ENCODE measurements around the gene LFNG.

The LFNG gene

DNA sequence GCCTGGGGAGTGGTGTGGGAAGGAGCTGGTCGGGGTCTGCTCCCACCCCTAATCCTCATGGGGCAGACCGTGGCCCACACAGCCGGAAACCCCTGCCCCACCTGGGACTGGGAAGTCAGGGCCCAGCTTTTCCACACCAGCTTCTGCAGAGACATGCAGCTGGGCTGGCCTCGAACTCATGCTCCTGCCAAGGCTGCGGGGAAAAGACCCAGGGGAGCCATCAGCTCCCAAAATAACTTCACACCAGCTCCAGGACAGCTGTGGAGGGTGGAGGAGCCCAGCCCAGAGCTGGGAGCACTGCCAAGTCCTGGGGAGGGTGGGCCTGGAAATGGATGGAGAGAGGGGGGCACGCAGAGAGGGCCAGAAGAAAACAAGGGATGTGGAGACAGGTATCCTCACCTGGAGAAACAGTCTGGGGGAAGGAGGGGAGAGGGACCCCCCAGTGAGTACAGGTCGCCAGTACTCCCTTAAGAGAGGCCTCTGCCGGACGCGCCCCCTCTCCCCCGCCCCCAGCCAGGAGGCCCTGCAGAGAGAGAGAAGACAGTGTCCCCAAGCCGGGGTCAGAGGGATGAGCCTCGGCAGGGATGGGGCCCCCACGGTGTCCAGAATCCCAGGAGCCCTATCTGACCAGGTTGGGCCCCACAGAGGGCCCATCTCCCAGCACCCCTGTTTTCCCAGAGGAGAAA lies 31.8 kb upstream of the LFNG start:
- no peak for DNase-seq

DNA sequence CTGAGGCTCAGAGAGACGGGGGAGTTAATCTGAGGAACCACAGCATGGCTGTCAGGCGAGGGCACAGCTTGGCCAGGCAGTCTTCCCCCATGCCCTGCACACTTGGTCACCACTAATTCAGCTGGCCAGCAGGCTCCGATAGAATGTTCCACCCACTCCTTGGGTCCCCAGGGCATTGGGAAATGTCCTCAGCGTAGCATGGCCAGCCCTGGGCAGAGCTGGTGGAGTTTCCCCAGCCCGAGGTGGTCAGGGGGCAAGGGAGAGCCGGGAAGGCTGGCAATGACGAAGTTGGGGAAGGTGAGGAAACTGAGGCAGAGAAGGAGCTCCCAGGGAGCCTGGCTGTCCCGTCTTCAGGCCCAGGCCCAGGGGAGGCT lies 31.3 kb upstream of the LFNG start:
- no peak for DNase-seq

DNA sequence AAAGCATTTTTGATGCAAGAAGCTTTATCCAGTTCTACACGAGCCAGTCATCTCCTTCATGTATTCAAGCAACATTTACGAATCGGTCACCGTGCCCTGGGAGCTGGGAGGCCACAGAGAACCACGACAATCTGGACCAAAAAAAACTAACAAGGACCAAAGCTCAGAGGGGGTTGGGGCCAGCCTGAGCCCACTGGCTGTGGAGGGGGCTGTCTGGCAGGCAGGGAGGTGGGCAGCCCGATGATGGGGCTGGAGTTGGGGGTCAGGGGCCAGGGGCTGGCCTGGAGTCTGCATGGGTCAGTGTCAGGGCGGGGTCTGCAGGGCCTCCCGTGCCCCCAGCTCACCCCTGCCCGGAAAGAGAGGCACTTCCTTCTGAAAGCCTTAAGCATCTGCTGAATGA lies 30.9 kb upstream of the LFNG start:
- no peak for DNase-seq

DNA sequence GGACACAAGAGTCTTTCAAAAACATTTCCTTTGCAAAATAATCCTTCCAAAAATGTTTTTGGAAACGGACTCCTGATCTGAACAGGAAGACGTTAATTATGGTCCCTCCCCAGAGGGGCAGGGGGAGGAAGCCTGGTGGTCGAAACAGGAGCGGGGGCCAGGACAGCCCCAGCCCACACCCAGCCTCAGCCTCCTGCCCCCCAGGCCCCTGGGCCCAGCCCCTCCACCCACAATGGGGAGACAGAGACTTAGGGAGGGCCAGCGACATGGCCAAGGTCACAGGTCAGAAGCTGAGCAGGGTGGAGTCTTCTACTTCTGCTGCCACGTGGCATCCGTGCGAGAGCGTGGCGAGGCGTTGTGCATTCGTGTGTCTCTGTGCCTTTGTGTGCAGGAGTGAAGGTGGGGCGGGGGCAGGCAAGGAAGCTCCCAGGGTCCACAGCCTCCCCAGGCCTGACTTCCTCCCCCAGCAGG lies 29.4 kb upstream of the LFNG start:
- no peak for DNase-seq

DNA sequence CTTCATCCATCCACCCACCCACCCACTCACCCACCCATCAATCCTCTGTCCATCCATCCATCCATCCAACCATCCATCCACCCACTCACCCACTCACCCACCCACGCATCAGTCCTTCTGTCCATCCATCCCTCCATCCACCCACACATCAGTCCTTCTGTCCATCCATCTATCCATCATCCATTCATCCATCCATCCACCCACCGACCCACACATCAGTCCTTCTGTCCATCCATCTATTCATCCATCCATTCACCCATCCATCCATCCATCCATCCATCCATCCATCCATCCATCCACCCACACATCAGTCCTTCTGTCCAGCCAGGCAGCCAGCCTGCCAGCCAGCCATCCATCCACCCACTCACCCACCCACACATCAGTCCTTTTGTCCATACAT lies 27.5 kb upstream of the LFNG start:
- DNase-seq: no peak

DNA sequence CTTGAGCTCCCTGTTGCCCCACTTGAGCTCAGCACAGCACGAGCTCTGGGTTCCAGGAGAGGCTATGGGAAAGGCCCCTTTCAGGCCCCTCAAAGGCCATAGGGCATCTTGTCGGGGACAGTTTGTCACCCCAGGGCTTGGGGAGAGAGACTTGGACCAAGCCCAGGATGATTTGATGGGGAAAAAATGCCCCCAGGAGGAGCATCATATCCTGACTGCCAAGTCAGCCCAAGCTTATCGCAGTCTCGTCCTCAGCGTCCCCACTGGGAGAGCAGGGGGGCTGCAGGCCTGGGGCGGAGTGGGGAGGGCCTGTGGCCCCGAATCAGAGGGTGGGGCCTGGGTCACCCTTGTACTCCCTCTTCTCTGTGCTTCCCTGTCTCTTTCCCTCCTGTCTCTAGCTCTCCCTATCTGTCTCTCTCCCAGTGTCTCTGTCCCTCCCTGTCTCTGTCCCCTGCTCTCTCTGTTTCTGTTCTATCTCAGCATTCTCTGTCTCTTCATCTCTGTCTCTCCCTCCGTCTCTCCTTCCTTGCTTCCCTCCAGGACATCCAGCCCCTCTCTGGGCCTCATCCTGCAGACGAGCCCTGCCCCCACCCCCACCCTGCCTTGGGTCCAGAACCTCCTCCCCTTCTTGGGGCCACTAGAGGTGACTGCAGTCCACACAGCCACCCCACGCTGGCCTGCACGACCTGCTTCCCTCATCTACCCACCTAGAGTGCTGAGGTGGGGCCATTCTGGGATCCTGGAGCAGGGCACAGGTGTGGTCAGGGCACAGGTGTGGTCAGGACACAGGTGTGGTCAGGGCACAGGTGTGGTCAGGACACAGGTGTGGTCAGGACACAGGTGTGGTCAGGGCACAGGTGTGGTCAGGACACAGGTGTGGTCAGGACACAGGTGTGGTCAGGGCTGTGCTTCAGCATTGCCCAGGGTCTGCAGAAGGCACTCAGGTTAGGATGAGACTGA lies 26.1 kb upstream of the LFNG start:
- no peak for DNase-seq

DNA sequence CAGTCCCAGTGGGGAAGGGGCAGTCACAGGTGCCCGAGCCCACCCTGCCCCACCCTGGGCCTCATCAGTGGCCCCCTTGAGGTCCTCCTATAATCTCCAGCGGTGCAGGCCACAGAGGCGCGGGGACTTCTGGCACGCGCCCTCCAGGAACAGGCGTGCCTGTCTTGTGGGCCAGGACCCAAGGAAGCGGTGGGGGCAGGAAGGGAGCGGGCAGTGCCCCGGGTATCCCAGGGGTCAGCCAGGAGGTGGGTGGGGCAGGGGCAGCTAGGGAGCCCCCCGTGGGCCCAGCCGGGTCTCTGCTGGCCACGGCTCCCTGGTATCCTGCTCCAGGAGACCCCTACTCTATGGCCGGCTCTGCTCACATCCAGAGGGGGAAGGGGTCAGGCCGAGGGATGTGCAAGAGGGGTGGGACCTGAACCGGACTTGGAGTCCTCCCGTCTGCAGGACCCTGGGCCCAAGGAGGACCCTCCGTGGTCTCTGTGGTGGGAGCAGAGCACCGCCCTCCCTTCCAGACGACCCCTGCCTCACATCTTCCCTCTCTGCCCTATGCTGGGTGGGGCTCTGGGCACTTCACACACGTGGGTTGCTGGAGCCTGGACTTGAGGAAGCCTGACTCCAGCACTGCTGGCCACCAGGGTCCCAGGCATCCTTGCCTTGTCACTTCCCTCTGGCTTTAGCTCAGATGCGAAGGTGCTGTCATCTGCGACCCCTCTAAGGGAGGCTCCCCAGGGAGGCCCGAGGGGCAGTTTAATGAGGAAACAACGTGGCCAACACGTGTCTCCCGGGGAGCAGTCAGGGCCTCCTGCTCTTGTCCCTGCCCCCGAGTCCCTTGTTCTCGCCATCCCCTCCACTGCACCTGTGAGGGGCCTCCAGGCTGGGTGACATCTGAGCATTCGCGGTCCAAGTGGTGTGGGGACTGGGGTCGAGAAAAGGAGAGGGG lies 25.1 kb upstream of the LFNG start:
- DNase-seq: no peak

DNA sequence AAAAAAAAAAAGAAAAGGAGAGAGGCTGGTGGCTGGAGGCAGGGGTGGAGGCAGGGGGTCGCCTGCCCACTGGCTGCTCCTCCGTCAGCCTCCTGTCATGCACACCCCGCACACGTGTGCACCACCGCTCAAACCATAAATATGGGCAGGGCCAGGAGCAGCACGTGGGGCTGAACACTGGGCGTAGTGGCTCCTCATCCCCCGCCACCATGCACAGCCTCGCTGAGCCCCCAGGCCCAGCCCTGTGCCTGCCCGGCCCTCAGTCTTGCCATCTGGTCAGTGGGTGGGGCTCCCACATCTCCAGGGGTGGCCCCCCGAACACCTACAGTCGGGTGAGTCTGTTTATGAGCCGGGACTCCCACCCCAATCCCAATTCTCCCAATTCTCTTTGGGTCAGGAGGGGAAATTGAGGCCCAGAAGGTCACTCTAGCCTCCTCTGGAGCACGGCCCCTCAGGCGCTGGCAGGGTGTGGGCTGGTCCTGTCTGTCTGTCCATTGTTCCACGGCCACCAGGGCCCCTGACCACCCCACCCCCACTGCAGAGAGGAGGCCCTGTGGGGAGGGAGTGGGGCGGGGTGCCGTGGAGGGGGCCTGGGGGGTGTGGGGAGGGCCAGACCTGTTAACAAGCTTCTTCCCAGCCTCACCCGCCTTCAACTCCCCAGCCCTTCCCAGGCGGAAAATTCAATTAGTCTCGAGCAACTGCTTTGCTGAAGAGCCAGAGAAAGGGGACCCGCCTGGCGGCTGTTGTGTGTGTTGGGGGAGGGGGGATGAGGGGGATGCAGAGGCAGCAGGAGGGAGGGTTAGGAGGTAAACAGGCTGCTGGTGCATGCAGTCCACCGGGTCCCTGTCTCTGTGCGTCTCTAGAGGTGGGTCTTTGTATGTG lies 23.9 kb upstream of the LFNG start:
- no peak for DNase-seq

DNA sequence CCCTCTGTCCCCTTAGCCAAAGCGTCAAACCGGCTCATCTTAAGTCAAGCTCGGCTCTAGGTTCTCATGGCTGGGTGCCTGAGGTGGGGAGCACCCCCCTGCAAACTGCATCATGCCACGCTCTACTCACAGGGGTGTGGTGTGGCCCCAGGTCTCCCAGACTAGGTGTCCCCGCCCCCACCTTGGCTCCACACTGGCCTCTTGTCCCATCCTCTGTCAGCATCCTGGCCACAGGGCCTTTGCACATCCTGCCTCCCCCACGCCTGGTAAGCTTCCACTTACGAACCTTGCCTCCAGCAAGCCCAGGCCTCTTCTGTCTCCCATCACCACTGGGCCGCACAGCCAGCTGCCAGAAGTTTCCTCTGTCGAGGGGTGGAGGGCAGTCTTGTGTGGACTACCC lies 23.2 kb upstream of the LFNG start:
- DNase-seq: no peak

DNA sequence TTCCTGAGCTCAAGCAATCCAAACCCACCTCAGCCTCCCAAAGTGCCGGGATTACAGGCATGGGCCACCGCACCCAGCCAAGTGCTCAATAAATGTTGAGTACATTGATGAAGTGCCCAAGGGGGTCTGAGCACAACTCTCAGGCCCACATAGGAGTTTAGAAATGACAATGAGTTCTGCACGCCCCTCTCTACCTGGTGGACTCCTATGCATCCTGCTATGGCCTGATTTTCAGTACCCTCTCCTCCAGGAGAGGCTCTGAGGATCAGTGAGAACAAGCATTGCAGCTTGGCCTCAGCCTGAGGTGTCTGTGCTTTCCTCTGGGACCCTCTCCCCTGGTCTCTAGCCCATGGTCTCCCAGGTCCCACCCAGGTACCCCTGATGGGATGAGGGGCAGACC lies 22.5 kb upstream of the LFNG start:
- DNase-seq: no peak

DNA sequence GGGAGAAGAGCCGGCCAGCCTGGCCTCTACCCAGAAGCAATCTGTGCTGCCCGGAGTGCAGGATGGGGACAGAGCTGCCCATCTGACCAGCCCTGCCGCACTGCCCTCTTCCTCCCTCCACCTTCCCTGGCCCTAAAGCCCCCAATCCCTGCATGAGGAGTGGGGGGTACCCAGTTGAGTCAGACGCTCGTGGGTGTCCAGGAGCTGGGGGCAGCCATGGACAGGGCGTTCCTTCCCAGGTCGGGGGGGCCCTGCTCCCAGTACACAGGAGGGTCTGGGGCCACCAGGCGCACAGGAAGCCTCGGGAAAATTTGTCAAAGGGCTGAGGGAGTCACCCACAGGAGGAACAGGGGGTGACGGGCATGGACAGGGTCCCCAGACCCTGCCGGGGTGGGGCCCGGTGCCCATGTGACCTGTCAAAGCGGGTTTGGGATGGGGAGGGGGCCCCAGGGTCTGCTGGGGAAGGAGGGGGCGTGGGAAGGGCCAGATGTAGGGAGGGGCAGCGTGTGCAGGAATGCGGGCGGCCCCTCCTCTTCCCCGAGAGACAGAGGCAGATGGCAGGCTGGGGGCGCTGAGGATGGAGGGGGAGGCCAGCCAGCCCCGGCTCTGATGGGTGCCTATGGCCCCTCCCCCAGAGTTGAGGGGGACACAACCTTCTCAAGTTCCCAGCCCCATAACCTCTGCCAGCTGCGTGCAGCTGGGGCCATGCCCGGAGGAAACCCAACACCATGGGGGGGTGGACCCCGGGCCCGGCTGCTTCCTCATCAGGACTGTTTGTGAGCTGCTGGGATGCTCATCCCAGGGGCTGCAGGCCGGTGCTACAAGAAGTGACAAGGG lies 21.9 kb upstream of the LFNG start:
- DNase-seq: no peak

DNA sequence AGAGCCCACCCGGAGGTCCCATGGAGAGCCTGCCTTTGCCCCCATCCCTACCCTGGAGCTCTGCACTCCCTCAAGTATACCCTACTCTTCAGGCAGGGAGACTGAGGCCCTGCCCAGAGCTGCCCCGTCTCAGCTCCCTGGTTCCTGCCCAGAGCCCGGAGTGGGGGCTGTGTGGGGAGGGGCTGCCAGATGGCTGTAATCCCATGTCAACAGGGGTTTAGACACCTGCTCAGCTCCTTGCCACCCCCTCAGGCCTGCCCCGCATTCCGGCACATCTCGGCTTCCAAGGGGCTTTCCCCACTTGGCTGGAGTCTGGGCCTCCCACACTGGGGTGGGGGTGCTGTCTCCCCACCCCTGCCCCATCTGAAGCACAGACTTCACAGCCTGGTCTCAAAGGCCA lies 20.9 kb upstream of the LFNG start:
- DNase-seq: no peak

DNA sequence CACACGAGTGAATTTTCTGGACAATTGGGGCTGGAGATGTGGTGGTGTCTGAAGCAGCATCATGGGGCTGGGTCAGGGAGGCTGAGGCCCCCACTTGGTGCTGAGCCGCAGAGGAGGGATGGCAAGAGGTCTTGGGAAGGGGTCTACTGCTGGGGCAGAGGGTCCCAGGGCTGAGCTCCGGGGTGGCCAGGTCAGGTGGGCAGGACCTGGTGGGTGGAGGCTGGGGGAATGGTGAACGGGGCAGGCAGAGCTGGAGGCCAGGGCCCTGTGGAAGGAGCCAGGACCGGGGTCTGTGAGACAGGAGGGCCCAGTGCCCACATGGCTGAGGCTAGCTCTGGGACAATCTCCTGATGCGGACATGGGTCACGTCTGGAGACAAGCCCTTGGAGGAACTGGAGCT lies 20.4 kb upstream of the LFNG start:
- no peak for DNase-seq

DNA sequence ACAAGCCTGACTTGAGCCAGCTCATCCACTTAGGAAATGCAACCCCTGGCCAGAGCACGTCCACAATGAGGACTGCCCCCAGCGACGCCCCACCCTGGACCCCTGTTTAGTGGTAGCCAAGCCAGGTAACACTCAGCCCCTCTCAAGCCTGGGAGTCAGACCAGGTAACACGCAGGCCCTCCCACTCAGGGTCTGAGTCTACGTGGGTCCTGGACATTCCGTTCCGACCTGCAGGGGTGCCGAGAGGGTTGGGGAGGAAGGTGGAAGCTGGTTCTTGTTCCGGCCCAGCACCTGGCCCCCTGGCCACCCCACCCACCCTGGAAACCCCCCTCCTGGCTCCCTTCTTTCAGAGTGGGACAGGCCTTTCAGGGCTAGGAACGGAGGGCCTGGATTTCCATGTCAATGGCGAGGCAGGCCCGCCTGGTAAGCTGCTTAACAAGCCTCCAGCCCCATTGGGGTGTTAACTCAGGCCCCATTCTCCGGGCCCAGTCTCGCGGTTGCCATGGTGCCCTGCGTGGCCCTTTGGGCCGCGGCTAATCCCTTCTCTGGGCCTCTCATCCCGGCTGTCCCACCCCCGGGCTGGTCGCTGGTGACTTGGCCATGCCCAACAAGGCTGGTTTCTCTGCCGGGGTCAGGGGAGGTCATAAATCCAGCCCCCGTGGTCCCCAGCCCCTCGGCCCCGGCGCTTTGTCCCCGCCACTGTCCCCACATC lies 19.7 kb upstream of the LFNG start:
- DNase-seq: no peak

DNA sequence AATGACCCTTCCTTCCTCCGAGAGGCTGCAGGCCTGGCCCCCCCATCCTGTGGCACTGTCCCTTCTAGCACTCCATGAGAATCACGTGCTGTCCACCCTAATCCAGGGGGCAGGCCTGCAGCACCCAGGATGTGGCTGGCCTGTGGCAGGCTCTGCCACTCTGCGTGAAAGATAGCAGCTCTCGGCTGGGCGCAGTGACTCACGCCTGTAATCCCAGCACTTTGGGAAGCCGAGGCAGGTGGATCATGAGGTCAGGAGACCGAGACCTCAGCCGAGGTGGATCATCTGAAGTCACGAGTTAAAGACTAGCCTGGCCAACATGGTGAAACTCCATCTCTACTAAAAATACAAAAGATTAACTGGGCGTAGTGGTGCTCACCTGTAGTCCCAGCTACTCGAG lies 18.9 kb upstream of the LFNG start:
- no peak for DNase-seq

DNA sequence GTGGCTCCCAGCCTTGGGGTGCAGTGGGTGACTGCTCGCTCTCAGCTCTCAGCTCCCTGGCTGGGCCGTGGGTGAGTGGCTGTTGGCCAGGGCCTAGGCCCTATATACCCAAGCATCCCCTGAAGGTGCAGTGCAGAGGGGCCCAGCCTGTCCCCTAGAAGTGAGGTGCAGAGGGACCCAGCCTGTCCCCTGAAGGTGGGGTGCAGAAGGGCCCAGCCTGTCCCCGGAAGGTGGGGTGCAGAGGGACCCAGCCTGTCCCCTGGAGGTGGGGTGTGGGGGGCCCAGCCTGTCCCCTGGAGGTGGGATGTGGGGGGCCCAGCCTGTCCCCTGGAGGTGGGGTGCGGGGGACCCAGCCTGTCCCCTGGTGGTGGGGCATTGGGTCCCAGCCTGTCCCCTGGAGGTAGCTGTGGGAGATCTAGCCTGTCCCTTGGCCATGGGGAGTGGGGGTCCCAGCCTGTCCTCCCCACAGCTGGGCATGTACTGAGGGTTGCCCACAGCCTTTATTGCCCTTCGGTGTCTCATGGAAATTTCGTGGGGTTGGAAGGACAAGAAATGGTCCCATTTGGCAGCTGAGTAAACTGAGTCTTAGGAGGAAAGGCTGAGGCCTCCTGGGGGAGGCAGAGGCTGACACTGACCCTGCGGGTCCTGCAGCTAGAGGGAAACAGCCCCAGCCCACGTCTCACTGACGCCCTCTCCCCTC lies 17.5 kb upstream of the LFNG start:
- DNase-seq: no peak

DNA sequence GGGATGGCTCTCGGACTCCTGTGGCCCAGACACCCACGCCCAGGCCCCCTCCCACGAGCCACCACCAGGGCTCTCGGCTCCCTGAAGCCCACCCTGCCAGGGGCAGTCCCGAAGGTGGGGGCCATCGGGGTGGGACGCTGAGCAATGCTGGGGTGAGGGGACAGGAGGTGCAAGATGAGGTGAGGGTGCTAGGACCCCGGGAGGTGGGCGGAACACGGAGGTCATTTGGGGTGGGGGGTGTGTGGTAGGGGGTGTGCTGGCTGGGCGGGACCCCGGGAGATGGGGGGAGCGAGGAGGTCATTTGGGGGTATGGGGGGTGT lies 17.0 kb upstream of the LFNG start:
- no peak for DNase-seq

DNA sequence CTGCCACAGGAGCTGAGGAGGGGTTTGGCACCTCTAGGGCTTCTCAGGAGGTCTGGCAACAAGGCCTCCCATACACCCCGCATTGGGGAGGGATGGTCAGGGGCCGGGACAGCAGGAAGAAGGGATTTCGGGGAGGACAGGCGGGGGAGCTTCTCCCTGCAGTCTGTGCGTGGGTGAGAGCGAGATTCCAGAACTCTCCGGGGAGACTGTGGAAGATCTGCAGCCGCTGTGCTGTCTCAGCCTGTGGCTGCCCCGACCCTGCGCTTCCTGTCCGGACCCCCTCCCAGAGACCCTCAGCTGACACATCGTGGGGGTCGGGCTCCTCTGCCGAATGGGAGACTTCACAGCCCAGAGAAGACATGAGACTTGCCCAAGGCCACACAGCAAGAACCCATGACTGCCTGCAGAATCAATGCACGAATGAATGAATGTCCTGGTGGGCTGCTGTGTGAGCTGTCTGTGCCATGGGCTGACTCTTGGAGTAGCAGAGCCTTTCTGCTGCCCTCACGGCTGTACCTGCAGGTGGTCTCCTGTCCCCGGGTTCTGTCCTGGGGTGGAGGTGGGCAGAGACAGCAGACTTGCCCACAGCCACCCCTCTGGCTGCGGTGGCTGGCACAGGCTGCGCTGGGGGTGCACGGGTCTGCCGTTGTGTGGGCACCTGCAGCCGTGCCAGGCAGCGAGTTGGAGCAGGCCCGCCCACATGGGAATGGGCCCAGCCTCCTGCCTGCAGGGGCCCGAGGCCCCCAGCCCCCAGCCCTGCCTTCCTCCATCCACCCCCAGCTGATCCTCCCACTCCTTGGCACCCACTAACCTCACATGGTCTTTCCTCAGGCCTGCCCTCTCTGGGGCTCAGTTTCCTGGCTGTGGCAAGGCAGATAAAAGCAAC lies 16.3 kb upstream of the LFNG start:
- no peak for DNase-seq

All from NCI-H1105 treated with DMSO at 0.1 percent for 48 hours (cell line).